ENCODE measurements around the gene PAXIP1. TPM values are rescaled to one million over a fixed set of nuclear protein-coding genes. Genes with fewer than 3 reads are reported as not detected.

Gene PAXIP1
- total and polyA plus RNA-seq, 12 donors, result 2.5 to 8.8 (median 6.2) TPM

GRCh38 chr7:154916381-154916780, 86.5 kb downstream of the PAXIP1 start:
- 83% methylated on average over 14 of the region's 14 CpGs for WGBS, 2 donors
- ATAC-seq, result no peak
- intact Hi-C loops (cut with DNase I), result loop anchor here in 1 of 10 donors (10.0 kb wide), 1 partner anchor 268 kb away; no protein-coding TSS in a partner anchor
- TF ChIP-seq CTCF (IDR thresholded peaks at IDR 0.05), result no peak
- Histone ChIP-seq H3K4me1 (peaks cover 0 to 12% (median 10%) of the 10 kb centered on the region in 9 donors), H3K27me3 (peaks cover 0 to 44% (median 30%) of the 10 kb centered on the region in 7 donors), H3K27ac (no peak overlapping the region), H3K36me3 (no peaks in the 10 kb centered on the region), H3K9me3 (peaks cover 0 to 4% (median 0%) of the 10 kb centered on the region in 11 donors), H3K4me3 (no peak overlapping the region)
- DNase-seq, result no peak

GRCh38 chr7:154915600-154915999, 87.3 kb downstream of the PAXIP1 start:
- Histone ChIP-seq H3K27me3 (peaks cover 0 to 44% (median 31%) of the 10 kb centered on the region in 7 donors), H3K36me3 (no peaks in the 10 kb centered on the region), H3K4me3 (no peak overlapping the region), H3K4me1 (peaks cover 0 to 12% (median 10%) of the 10 kb centered on the region in 9 donors), H3K9me3 (peaks cover 0 to 10% (median 0%) of the 10 kb centered on the region in 11 donors), H3K27ac (no peak overlapping the region)
- intact Hi-C loops (cut with DNase I), result loop anchor here in 1 of 10 donors (10.0 kb wide), 1 partner anchor 269 kb away; no protein-coding TSS in a partner anchor
- DNase-seq, result no peak
- ATAC-seq, result peak in 1 of 8 donors; percentile 8
- no peak for TF ChIP-seq CTCF (IDR thresholded peaks at IDR 0.05)
- 93% methylated on average over 4 of the region's 4 CpGs for WGBS, 2 donors

GRCh38 chr7:154914996-154915380, 87.9 kb downstream of the PAXIP1 start:
- H3K27me3 ChIP-seq, result peaks cover 0 to 50% (median 37%) of the 10 kb centered on the region in 7 donors
- H3K27ac ChIP-seq, result no peak overlapping the region
- intact Hi-C loops (cut with DNase I), result loop anchor here in 2 of 10 donors (5.0 to 10.0 kb wide), 2 partner anchors 270 to 432 kb away; no protein-coding TSS in a partner anchor
- peaks cover 0 to 12% (median 10%) of the 10 kb centered on the region in 9 donors for H3K4me1 ChIP-seq
- no peak for DNase-seq
- H3K4me3 ChIP-seq, result no peak overlapping the region
- H3K36me3 ChIP-seq, result no peaks in the 10 kb centered on the region
- WGBS, 2 donors, result 71 to 76% methylated on average over 18 of the region's 18 CpGs
- no peak for TF ChIP-seq CTCF (IDR thresholded peaks at IDR 0.05)
- H3K9me3 ChIP-seq, result peaks cover 0 to 10% (median 0%) of the 10 kb centered on the region in 11 donors
- ATAC-seq, result no peak

GRCh38 chr7:154914308-154914995, 88.5 kb downstream of the PAXIP1 start:
- H3K4me3 ChIP-seq, result peak overlapping the region; percentile 18 to 55 (median 47)
- TF ChIP-seq CTCF (IDR thresholded peaks at IDR 0.05), result no peak
- ATAC-seq (peak in 1 of 8 donors; percentile 20), DNase-seq (no peak)
- H3K4me1 ChIP-seq, result peaks cover 0 to 12% (median 10%) of the 10 kb centered on the region in 9 donors
- H3K9me3 ChIP-seq, result peaks cover 0 to 10% (median 0%) of the 10 kb centered on the region in 11 donors
- H3K36me3 ChIP-seq, result no peaks in the 10 kb centered on the region
- intact Hi-C loops (cut with DNase I), result loop anchor here in 2 of 10 donors (5.0 to 10.0 kb wide), 2 partner anchors 270 to 433 kb away; no protein-coding TSS in a partner anchor
- peaks cover 0 to 55% (median 37%) of the 10 kb centered on the region in 7 donors for H3K27me3 ChIP-seq
- no peak overlapping the region for H3K27ac ChIP-seq
- WGBS, 2 donors, result 26 to 30% methylated on average over 36 of the region's 36 CpGs
